ENCODE measurements around the gene ANKIB1.

DNA sequence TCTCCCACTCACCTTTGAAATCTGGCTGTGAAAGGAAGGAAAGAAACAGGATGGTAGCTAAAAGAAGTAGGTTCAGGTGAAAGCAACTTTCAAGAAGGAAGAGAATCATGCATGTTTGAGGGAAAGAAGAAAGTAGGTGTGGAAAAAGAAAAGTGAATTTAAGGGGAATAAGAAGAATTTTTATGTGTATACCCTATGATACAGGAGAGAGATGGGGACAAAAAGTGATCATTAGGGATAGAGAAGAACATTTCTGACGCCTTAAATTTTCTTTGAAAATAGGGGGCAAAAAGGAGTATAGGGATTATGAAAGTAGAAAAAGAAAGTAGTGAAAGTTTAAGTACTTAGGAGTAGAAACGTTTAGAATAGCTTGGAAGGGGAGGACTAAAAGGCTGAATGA, 15.2 kb upstream of the ANKIB1 start:
- TF ChIP-seq POLR2A (IDR thresholded peaks at IDR 0.05) (no peak), POLR2AphosphoS5 (IDR thresholded peaks at IDR 0.05) (no peak)
- TF ChIP-seq, protein P1, sequence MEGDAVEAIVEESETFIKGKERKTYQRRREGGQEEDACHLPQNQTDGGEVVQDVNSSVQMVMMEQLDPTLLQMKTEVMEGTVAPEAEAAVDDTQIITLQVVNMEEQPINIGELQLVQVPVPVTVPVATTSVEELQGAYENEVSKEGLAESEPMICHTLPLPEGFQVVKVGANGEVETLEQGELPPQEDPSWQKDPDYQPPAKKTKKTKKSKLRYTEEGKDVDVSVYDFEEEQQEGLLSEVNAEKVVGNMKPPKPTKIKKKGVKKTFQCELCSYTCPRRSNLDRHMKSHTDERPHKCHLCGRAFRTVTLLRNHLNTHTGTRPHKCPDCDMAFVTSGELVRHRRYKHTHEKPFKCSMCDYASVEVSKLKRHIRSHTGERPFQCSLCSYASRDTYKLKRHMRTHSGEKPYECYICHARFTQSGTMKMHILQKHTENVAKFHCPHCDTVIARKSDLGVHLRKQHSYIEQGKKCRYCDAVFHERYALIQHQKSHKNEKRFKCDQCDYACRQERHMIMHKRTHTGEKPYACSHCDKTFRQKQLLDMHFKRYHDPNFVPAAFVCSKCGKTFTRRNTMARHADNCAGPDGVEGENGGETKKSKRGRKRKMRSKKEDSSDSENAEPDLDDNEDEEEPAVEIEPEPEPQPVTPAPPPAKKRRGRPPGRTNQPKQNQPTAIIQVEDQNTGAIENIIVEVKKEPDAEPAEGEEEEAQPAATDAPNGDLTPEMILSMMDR (IDR thresholded peaks at IDR 0.05), result no peak
